Naive thymus-derived CD4-positive, alpha-beta T cell (primary cell): ENCODE measurements around the gene AMBP. TPM values are rescaled to one million over a fixed set of nuclear protein-coding genes. Genes with fewer than 3 reads are reported as not detected.

ENCODE experiments used
- ATAC-seq: fragments of 150-1000 bp; cut with Tn5 transposase; 2 replicates; pipeline ENCODE4 v1.10.0; 2021; ENCODE audit warnings: mild to moderate bottlenecking, moderate library complexity
- CTCF ChIA-PET: fragments of 350-600 bp; sonication (Branson Sonifier 250); formaldehyde crosslinking; loops from one replicate; lab custom pipeline; 2021; ENCODE audit warnings: antibody characterized with exemption; lab: Charles Lee
- POLR2A ChIA-PET: fragments of 350-600 bp; sonication (Branson Sonifier 250); formaldehyde crosslinking; loops from one replicate; lab custom pipeline; 2021; ENCODE audit warnings: antibody characterized with exemption, inconsistent platforms; lab: Charles Lee
- DNase-seq, 9 donors: peaks; one replicate each; pipeline versions ENCODE4 v3.0.0 to v3.0.0-alpha.2; 2020 to 2022; ENCODE audit warnings: mixed read lengths in 1 of 9
- H3K27ac ChIP-seq: one replicate; pipeline ENCODE4 v1.7.0; 2013; ENCODE audit warnings: mild to moderate bottlenecking, low read depth, low read length, moderate library complexity
- H3K27me3 ChIP-seq, 2 donors: one replicate each; pipeline ENCODE4 v1.7.0; 2013; ENCODE audit warnings: low read length in 2 of 2, mild to moderate bottlenecking in 2 of 2, moderate library complexity in 2 of 2; ENCODE audit not compliant: control insufficient read depth in 2 of 2, insufficient read depth in 2 of 2
- H3K36me3 ChIP-seq, 3 experiments: 1 replicate in 2 of 3; 2 replicates in 1 of 3; pipeline ENCODE4 v1.7.0; 2013; ENCODE audit warnings: low read length in 3 of 3, mild to moderate bottlenecking in 3 of 3, moderate library complexity in 1 of 3; ENCODE audit not compliant: insufficient read depth in 3 of 3, control insufficient read depth in 2 of 3
- H3K4me1 ChIP-seq, 2 donors: one replicate each; pipeline ENCODE4 v1.7.0; 2013; ENCODE audit warnings: low read length in 2 of 2, mild to moderate bottlenecking in 2 of 2, moderate library complexity in 1 of 2; ENCODE audit not compliant: control insufficient read depth in 2 of 2, insufficient read depth in 2 of 2
- H3K4me3 ChIP-seq: 2 replicates; pipeline ENCODE4 v1.7.0; 2013; ENCODE audit warnings: mild to moderate bottlenecking, low read length
- H3K9me3 ChIP-seq, 3 experiments: 1 replicate in 2 of 3; 2 replicates in 1 of 3; pipeline ENCODE4 v1.7.0; 2013; ENCODE audit warnings: low read length in 3 of 3; ENCODE audit not compliant: control insufficient read depth in 2 of 3
- H3K27ac Mint-ChIP-seq, 9 donors: one replicate each; pipeline ENCODE4 v1.8.0; 2020 to 2022; ENCODE audit warnings: mixed read lengths in 9 of 9, mild to moderate bottlenecking in 8 of 9, moderate library complexity in 5 of 9, inconsistent platforms in 2 of 9
- H3K27me3 Mint-ChIP-seq, 5 donors: one replicate each; pipeline ENCODE4 v1.8.0; 2021 to 2022; ENCODE audit warnings: mixed read lengths in 5 of 5, mild to moderate bottlenecking in 1 of 5
- H3K36me3 Mint-ChIP-seq, 5 donors: one replicate each; pipeline ENCODE4 v1.8.0; 2020 to 2022; ENCODE audit warnings: mixed read lengths in 5 of 5, mild to moderate bottlenecking in 3 of 5, inconsistent platforms in 1 of 5
- H3K4me1 Mint-ChIP-seq, 7 donors: one replicate each; pipeline ENCODE4 v1.8.0; 2020 to 2022; ENCODE audit warnings: mixed read lengths in 7 of 7, mild to moderate bottlenecking in 3 of 7, inconsistent platforms in 1 of 7
- H3K4me3 Mint-ChIP-seq, 10 donors: one replicate each; pipeline ENCODE4 v1.8.0; 2020 to 2022; ENCODE audit warnings: mild to moderate bottlenecking in 10 of 10, mixed read lengths in 10 of 10, moderate library complexity in 6 of 10, inconsistent platforms in 2 of 10
- H3K9me3 Mint-ChIP-seq, 11 donors: one replicate each; pipeline ENCODE4 v1.8.0; 2020 to 2022; ENCODE audit warnings: mixed read lengths in 11 of 11, mild to moderate bottlenecking in 4 of 11, inconsistent platforms in 1 of 11, moderate library complexity in 1 of 11
- intact Hi-C, 2 donors: fragments of 100-400 bp; cut with micrococcal nuclease; formaldehyde crosslinking; loops; one replicate each; pipeline ENCODE4 v1.15.1; 2023
- polyA plus RNA-seq, 2 donors: library from polyadenylated mRNA; unstranded; fragments of 300-500 nt; fragmentation: Illumina TruSeq; gene quantifications; one replicate each; pipeline ENCODE4 v1.2.3, GENCODE V29; 2021
- total RNA-seq, 6 experiments: library from RNA in 5 of 6; stranded (reverse) in 5 of 6; gene quantifications; 1 replicate in 5 of 6; 2 replicates in 1 of 6; pipeline ENCODE4 v1.2.3 and lab custom pipeline; 2021 to 2026

AMBP gene
- total and polyA plus RNA-seq, 7 experiments from 2014 or later, result not detected

DNA sequence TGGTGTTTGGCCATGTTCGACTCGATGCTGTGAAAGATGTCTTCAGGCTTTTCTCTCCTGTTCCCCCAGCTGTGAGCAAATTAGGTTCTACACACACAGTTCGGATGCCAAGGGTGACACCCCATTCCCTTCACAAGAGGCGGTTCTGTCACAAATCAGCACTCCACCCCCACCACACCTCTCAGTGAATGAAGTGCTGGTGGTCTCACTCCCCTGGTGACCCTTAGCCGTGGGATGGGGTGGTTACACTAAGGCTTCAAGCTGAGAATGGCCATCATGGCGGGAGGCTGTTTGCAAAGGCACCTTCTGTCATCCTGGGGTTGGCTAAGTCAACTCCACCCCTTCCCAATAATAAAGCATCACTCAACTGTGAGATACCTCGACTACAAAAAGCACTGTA lies 26.4 kb downstream of the AMBP start:
- DNase-seq, result peak in 1 of 9 donors; percentile 13
- CTCF ChIA-PET, result no interaction called here
- H3K4me3 Mint-ChIP-seq, result no peak overlapping the region

DNA sequence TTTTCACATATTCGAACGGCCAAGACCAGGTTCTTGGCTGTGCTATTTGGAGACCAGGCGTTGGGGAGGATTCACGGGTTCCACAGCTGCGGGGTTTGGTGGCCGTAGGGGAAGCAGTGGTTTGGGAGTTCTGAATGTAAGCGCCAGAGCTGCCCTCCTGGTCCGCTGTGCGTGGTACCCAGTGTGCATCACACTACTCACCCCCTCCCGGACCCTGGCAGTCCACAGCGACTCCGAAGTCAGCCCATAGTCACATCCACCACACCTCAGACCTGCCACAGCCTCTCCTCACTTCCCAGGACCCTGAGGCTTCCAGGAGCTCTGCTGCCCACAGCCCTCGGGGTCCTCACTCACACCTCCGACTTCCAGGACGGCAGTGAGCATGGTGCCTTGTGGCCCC lies 26.8 kb downstream of the AMBP start:
- H3K9me3 ChIP-seq, result no peaks in the 10 kb centered on the region
- no peaks in the 10 kb centered on the region for H3K36me3 ChIP-seq
- ATAC-seq (no peak), DNase-seq (peak in 1 of 9 donors; percentile 3)
- Mint-ChIP-seq H3K9me3 (no peaks in the 10 kb centered on the region), H3K36me3 (peaks cover 0 to 6% (median 0%) of the 10 kb centered on the region in 5 donors), H3K4me1 (no peaks in the 10 kb centered on the region), H3K27ac (no peak overlapping the region), H3K27me3 (peaks cover 0 to 11% (median 0%) of the 10 kb centered on the region in 5 donors), H3K4me3 (no peak overlapping the region)
- H3K27ac ChIP-seq, result no peak overlapping the region
- ChIA-PET CTCF (no interaction called here), POLR2A (no interaction called here)
- intact Hi-C loops, result no loop called here
- no peaks in the 10 kb centered on the region for H3K27me3 ChIP-seq
- H3K4me1 ChIP-seq, result no peaks in the 10 kb centered on the region
- no peak overlapping the region for H3K4me3 ChIP-seq

More for the DNA sequence above, 26.4 kb downstream of the AMBP start:
- H3K4me1 Mint-ChIP-seq, result no peaks in the 10 kb centered on the region
- H3K4me1 ChIP-seq, result no peaks in the 10 kb centered on the region
- peaks cover 0 to 11% (median 0%) of the 10 kb centered on the region in 5 donors for H3K27me3 Mint-ChIP-seq
- peaks cover 0 to 6% (median 0%) of the 10 kb centered on the region in 5 donors for H3K36me3 Mint-ChIP-seq
- no peaks in the 10 kb centered on the region for H3K9me3 ChIP-seq
- no peak for ATAC-seq
- no peaks in the 10 kb centered on the region for H3K9me3 Mint-ChIP-seq
- H3K4me3 ChIP-seq, result no peak overlapping the region
- POLR2A ChIA-PET, result no interaction called here
- H3K36me3 ChIP-seq, result no peaks in the 10 kb centered on the region
- H3K27me3 ChIP-seq, result no peaks in the 10 kb centered on the region
- no peak overlapping the region for H3K27ac ChIP-seq
- no peak overlapping the region for H3K27ac Mint-ChIP-seq
- intact Hi-C loops, result no loop called here

DNA sequence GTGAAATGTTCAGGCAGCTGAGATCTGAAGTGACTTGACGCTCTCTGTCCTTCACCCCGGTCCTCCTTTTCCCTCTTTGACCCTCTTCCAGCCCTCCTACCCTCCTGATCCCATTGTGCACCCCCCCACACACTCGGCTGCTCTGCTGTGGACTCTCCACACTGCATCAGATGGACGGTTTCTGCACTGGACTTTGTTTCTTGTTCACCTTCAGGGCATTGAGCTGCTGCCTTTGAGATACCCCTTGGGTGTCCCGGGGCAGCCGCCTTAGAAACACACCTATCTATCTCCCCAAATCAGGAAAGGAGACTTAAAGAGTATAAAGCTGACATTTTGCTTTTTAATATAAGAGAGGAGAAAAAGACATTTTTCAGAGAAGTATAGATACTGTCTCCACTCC lies 27.5 kb downstream of the AMBP start:
- Histone ChIP-seq H3K27me3 (no peaks in the 10 kb centered on the region), H3K27ac (no peak overlapping the region), H3K4me1 (no peaks in the 10 kb centered on the region), H3K9me3 (no peaks in the 10 kb centered on the region), H3K4me3 (no peak overlapping the region), H3K36me3 (no peaks in the 10 kb centered on the region)
- peaks cover 0 to 11% (median 0%) of the 10 kb centered on the region in 5 donors for H3K27me3 Mint-ChIP-seq
- POLR2A ChIA-PET, result no interaction called here
- ATAC-seq (no peak), DNase-seq (peak in 1 of 9 donors; percentile 1)
- CTCF ChIA-PET, result no interaction called here
- peaks cover 0 to 6% (median 0%) of the 10 kb centered on the region in 5 donors for H3K36me3 Mint-ChIP-seq
- no peak overlapping the region for H3K4me3 Mint-ChIP-seq
- no peak overlapping the region for H3K27ac Mint-ChIP-seq
- intact Hi-C loops, result no loop called here
- H3K9me3 Mint-ChIP-seq, result no peaks in the 10 kb centered on the region
- H3K4me1 Mint-ChIP-seq, result no peaks in the 10 kb centered on the region

DNA sequence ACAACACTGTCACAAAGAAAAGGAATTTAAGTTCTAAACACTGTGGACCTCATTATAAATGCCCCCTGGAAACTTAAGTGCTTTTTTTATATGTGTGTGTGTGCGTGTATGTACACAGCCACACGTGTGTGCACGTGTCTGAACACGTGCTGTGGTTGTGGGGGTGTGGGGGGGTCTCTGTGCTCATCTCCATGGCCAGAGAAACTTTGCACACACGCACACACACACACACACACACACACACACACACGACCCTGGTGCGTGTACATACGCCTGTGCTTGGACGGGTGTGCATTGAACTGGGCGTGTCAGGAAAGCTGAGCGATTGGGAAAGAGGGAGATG lies 27.9 kb downstream of the AMBP start:
- no peak for DNase-seq
- Histone ChIP-seq H3K9me3 (no peaks in the 10 kb centered on the region), H3K4me1 (no peaks in the 10 kb centered on the region), H3K27me3 (no peaks in the 10 kb centered on the region), H3K36me3 (no peaks in the 10 kb centered on the region), H3K4me3 (no peak overlapping the region), H3K27ac (no peak overlapping the region)
- Mint-ChIP-seq H3K27ac (no peak overlapping the region), H3K9me3 (no peaks in the 10 kb centered on the region), H3K36me3 (peaks cover 0 to 6% (median 0%) of the 10 kb centered on the region in 5 donors), H3K27me3 (peaks cover 0 to 11% (median 0%) of the 10 kb centered on the region in 5 donors), H3K4me3 (no peak overlapping the region), H3K4me1 (no peaks in the 10 kb centered on the region)
- intact Hi-C loops, result no loop called here
- no peak for ATAC-seq
- ChIA-PET POLR2A (no interaction called here), CTCF (no interaction called here)

DNA sequence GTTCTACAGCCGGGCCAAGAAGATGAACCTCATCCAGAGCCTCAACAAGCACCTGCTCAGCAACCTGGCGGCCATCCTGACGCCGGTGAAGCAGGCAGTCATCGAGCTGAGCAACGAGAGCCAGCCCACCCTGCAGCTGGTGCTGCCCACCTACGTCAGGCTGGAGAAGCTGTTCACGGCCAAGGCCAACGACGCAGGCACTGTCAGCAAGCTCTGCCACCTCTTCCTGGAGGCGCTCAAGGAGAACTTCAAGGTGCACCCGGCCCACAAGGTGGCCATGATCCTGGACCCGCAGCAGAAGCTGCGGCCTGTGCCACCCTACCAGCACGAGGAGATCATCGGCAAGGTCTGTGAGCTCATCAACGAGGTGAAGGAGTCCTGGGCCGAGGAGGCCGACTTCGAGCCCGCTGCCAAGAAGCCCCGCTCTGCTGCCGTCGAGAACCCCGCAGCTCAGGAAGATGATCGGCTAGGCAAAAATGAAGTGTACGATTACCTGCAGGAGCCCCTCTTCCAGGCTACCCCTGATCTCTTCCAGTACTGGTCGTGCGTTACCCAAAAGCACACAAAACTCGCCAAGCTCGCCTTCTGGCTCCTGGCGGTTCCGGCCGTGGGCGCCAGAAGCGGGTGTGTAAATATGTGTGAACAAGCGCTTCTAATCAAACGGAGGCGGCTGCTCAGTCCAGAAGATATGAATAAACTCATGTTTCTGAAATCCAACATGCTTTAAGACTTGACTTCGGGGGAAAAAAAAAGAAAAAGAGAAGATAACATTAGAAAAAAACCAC lies 28.5 kb downstream of the AMBP start:
- DNase-seq (peak in 1 of 9 donors; percentile 7), ATAC-seq (no peak)
- Mint-ChIP-seq H3K9me3 (no peaks in the 10 kb centered on the region), H3K4me3 (no peak overlapping the region), H3K27ac (no peak overlapping the region), H3K36me3 (peaks cover 0 to 6% (median 0%) of the 10 kb centered on the region in 5 donors), H3K4me1 (no peaks in the 10 kb centered on the region), H3K27me3 (peaks cover 0 to 11% (median 0%) of the 10 kb centered on the region in 5 donors)
- Histone ChIP-seq H3K27ac (no peak overlapping the region), H3K27me3 (no peaks in the 10 kb centered on the region), H3K4me1 (no peaks in the 10 kb centered on the region), H3K4me3 (no peak overlapping the region), H3K9me3 (no peaks in the 10 kb centered on the region), H3K36me3 (no peaks in the 10 kb centered on the region)
- CTCF ChIA-PET, result no interaction called here
- POLR2A ChIA-PET, result no interaction called here
- intact Hi-C loops, result no loop called here

DNA sequence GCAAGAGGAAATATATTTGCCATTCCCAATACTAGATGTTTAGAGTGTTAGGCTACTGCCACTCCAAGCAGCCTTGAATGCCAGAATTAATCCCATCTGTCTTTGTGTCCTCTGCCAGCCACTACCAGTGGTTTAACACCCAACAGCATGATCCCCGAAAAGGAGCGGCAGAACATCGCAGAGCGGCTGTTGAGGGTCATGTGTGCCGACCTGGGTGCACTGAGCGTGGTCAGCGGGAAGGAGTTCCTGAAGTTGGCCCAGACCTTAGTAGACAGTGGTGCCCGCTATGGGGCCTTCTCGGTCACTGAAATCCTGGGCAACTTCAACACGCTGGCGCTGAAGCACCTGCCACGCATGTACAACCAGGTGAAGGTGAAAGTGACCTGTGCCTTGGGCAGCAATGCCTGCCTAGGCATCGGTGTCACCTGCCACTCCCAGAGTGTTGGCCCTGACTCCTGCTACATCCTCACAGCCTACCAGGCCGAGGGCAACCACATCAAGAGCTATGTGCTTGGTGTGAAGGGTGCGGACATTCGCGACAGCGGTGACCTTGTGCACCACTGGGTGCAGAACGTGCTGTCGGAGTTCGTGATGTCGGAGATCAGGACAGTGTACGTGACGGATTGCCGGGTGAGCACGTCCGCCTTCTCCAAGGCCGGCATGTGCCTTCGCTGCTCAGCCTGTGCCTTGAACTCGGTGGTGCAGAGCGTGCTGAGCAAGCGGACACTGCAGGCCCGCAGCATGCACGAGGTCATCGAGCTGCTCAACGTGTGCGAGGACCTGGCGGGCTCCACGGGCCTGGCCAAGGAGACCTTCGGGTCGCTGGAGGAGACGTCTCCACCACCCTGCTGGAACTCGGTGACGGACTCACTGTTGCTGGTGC lies 29.3 kb downstream of the AMBP start:
- Histone ChIP-seq H3K36me3 (no peaks in the 10 kb centered on the region), H3K27ac (no peak overlapping the region), H3K4me3 (no peak overlapping the region), H3K4me1 (no peaks in the 10 kb centered on the region), H3K9me3 (no peaks in the 10 kb centered on the region), H3K27me3 (no peaks in the 10 kb centered on the region)
- ATAC-seq (no peak), DNase-seq (peak in 1 of 9 donors; percentile 10)
- CTCF ChIA-PET, result no interaction called here
- Mint-ChIP-seq H3K4me1 (no peaks in the 10 kb centered on the region), H3K9me3 (no peaks in the 10 kb centered on the region), H3K4me3 (no peak overlapping the region), H3K36me3 (peaks cover 0 to 6% (median 0%) of the 10 kb centered on the region in 5 donors), H3K27me3 (peaks cover 0 to 11% (median 0%) of the 10 kb centered on the region in 5 donors), H3K27ac (no peak overlapping the region)
- POLR2A ChIA-PET, result no interaction called here
- intact Hi-C loops, result no loop called here
